HG03439 (cell line): ENCODE data around the gene PPM1M.

Experiments
- ATAC-seq: cut with Tn5 transposase; IDR thresholded peaks from one replicate; pipeline ENCODE4 v1.9.1; 2021; ENCODE audit warnings: mild to moderate bottlenecking, moderate library complexity; ENCODE audit not compliant: unreplicated experiment

Gene PPM1M

DNA sequence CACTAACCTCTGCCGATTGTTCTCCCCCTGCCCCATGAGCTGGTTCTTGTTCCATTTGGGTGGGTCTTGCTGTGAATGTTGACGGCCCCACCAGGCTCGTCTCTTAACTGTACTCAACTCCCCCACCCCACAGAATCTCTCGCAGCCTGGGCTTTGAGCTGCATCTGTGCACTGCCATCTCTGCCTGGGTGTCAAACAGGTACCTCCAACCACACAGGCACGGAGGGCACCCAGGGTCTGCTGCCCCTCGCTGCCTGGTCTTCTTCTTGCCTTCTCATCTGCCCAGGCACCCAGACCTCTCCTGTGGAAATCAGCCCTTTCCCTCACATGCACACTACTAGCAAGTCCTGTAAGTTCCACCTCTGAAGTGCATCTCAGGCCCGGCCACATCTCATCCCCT lies 30.2 kb upstream of the PPM1M start:
- no peak for ATAC-seq

DNA sequence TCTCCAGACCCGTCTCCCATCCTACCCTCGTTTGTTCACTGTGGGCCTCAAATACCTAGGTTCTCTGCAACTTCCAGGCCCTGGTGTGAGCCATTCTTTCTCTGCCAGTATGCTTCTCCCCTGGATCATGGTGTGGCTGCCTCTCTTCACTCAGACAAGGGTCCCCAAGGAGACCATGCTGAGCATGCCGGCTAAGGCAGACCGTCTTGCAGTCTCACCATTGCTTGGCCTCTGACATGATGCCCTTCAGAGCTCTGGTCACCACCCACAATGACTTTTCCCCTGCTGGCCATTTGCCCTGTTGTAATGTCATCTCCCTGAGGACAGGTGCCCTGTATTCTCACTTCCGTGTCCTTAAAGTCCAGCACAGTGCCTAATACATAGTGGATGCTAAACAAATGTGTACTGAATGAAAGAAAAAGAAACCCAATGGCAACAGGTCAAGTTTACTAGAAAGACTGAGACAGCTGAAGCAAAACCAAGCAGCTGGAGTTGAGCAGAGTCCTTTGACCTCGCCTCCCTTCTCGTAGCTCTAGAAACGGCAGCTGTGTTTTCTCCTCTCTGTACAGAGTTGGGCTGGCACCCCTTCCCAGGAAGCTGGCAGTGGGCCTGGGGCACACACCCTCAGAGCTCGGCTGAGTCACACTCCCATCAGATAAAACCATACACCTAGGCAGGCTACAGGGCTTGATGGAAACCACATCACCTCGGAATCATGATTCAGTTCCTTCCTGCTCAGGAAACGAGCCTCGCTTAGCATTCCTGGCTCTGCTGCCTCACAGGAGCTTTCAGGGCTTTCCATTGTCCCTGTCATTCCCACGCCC lies 28.8 kb upstream of the PPM1M start:
- ATAC-seq = no peak

DNA sequence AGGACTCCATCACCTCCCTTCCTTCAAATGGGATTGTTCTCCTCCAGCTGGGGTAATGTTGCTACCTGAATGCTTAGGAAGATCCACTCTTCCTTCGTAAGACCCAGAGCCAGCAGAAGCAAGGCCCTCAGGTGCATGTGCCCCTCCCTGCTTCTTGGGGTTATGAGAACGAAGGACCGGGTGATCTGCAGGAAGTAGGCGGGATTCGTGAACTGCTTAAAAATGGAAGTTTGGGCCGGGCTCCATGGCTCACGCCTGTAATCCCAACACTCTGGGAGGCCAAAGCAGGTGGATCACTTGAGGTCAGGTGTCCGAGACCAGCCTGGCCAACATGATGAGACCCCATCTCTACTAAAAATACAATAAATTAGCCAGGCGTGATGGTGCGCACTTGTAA lies 28.2 kb upstream of the PPM1M start:
- ATAC-seq = no peak

DNA sequence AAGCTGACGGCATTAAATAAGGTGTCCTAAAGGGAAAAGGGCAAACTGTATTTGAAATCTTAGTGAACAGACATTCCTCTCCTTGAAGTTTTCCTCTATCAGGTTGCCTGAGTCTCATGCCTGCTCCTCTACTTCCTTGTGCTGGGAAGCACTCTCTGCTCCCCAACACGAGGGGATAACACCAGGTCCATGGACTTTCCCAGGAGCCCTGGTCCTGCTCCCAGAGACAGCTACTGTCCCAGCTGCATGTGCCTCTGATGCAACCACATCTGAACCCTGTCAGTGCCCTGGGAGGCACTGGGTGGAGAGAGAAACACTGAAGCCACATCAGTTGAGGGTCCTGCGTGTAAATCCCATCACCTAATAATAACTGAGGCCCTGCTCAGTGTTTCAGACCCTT lies 27.5 kb upstream of the PPM1M start:
- ATAC-seq = no peak

DNA sequence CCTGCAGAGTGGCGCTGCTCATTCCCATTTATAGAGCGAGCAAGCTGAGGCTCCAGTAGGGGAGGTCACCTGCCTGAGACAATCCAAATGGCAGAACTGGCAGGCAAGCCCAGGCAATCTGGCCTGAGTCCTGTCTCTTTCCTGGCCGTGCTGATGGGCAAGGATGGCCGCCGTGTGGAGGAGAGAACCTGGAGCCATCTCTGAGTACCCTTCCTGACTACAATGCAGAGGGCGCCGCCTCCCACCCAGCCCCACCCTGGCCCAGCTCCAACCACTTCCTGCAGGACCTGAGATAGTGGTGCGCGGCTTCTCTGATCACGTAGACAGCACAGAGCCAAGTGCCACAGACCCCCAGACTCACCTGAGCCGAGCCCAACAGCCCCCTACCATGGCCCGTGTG lies 27.1 kb upstream of the PPM1M start:
- no peak for ATAC-seq

DNA sequence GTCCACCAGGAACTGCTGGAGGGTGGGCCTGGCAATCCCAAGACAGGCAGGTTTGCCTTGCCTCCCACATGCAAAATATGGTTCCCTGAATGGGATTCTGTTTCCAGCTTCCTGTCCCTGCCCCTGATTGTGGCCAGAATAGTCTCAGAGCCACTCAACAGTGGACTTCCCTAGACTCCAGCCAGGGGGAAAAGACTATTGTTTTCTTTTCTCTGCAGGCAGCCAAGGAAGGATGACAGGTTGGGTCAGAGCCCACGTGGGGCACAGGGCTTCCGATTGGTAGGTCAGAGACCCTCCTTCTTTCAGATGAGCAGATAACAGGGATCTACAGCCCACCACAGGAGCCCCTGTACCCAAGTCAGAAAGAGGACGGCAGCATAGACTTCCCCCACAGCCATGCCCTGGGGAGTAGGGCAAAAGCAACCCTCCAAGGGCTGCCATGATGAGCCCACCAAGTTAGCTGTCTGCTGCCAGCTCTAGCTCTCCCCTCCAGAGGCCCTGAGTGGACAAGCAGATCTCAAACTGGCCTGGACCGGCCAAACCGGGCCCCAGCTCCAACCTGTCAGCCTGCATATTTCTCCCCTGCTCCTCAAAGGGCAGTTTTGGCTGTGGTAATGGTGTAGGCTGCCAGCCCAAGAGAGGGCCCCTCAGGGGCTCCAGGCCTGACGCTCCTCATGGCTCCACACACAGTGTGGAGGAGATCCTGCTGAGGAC lies 26.5 kb upstream of the PPM1M start:
- no peak for ATAC-seq

DNA sequence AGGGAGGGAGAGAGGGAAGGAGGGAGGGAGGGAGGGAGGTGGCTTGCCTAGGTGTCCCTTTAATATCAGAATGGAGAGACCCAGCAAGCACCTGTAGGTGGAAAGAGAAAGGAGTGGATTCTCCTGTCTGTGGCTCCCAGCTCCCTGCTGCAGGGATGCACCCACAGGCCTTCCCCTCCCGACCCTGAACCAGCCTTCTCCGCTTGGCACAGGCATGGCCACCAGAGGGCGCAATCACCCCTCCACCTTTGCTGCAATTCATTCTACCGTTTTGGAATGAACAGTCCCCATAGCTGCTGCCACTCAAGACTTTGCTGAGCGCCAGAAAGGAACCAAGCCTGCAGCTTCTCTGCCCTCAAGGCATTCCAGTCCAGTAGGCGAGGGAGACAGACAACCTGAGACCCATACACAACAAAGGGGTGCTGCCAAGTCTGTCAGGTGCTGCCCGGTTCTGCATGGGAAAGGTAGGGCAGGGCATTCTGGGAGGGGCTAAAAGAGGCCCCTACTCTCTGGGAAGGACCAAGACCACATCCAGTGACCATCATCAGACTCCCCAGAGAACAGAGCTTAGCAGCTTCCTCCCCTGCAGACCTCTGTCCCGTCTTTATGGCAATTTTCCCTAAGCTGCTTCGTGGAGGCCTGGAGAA lies 25.1 kb upstream of the PPM1M start:
- no peak for ATAC-seq

DNA sequence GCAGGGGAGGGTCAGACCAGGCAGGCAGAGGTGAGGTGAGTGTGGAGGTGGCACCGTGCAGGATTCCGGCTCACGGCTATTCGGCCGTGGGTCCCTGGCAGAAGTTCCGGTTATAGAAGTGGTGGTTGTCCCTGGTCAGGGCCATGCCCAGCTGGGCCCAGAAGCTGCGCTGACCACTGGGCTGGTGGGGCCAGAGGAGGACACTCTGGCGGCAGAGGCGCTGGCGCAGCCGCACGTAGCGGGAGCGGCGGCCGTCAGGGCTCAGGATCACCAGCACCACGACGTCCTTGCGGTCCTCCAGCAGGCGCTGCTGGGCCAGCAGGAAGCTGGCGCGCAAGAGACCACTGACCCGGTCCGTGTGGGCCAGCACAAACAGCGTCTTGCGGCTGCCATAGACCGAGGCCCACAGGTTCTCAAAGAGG lies 24.4 kb upstream of the PPM1M start:
- ATAC-seq = no peak

DNA sequence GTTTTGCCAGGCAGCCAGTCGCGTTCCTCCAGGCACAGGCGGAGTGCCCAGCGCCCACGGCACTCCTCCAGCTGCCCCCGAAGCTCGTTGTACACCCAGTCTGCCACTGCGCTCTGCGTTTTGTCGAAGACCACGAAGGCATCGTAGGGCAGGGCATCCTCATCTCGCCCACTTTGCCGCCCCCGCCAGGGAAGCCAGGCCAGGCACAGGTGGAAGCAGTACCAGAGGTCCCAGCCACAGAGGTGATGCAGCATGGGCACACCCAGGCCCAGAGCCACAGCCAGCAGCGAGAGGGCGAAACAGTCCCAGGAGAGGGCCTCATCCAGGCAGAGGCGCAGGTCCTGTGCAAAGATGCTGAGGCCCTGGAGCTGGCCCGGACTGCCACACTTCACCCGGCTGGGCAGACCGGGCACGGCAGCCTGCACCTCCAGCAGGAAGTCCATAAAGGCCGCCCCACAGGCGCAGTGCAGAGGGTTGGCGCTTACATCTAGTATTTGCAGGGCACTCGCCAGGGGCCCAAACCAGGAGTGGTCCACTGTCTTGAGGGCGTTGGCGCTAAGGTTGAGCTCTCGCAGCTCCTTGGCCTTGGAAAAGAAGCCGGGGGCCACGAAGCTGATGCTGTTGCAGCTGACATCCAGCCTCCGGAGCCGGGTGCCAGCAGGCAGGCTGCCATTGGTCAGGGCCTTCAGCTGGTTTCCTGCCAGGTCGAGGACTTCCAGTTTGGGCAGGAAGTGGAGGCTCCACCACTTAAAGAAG lies 23.8 kb upstream of the PPM1M start:
- ATAC-seq = no peak

DNA sequence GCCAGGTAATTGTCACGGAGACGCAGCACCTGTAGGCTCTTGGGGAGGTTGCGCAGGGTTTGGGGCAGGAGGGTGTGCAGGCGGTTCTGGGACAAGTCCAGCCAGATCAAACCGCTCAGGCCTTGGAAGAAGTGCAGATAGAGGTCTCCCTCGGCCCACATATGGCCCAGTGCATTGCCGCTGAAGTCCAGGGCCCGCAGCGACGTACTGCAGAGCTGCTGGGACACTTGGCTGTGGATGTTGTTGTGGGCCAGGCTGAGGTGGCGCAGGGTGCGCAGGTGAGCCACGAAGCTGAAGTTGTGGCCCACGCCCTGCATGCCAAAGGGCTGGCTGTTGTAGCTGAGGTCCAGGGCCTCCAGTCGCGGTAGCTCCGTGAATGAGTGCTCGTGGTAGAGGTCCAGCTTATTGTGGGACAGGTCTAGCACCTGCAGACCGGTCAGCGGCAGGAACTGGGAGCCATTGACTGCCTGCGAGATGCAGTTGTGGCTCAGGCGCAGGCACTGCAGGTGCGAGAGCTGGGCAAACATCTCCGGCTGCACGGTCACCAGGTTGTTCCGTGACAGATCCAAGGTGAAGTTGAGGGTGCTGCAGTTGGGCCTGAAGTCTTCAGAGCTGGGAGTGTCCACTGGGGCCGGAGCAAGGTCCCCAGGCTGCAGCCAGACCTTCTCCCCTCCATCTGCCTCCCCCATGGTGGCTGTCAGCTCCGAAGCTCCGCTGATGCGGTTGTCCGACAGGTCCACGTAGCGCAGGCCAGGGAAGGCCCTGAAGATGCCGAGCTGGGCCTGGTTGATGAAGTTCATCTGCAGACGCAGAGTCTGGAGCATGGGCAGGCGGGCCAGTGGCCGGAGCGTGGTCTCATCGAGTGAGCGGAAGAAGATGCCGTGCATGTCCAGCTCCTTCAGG lies 23.0 kb upstream of the PPM1M start:
- no peak for ATAC-seq

DNA sequence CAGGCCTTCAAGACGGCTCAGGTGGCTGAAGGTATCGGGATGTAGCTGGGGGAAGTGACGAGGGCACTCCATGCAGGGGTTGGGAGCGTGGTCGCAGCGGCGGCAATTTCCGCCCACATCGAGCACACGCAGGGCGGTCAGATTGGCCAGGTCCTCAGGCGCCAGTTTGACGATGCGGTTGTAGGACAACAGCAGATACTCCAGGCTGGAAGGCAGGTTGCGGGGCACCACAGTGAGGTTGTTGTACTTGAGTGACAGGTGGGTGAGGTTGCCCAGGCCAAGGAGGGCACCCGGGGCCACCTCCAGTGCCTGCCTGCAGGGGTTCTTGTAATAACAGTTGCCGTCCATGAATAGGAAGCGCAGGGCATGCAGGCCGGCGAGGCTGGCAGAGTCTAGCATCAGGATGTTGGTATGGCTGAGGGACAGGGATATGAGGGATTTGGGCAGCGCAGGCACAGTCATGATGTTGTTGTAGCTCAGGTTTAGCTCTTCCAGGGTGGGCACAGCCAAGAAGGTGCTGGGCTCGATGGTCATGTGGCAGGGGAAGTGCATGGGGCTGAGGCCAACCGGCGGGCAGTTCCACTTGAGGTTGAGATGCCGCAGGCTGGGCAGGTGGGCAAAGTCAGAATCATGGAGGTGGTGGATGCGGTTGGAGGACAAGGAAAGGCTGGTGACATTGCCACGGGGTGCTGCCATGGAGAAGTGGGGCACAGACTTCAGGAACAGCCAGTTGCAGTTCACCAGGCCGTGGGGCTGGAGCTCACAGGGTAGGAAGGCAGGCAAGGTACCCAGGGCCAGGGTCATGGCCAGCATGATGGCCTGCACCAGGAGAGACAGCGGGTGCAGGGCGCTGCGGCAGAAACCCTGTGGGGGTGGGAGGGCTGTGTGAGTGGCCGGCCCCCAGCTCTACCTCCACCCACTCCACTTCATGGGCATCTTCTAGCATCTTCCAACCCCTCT lies 21.8 kb upstream of the PPM1M start:
- ATAC-seq = no peak

DNA sequence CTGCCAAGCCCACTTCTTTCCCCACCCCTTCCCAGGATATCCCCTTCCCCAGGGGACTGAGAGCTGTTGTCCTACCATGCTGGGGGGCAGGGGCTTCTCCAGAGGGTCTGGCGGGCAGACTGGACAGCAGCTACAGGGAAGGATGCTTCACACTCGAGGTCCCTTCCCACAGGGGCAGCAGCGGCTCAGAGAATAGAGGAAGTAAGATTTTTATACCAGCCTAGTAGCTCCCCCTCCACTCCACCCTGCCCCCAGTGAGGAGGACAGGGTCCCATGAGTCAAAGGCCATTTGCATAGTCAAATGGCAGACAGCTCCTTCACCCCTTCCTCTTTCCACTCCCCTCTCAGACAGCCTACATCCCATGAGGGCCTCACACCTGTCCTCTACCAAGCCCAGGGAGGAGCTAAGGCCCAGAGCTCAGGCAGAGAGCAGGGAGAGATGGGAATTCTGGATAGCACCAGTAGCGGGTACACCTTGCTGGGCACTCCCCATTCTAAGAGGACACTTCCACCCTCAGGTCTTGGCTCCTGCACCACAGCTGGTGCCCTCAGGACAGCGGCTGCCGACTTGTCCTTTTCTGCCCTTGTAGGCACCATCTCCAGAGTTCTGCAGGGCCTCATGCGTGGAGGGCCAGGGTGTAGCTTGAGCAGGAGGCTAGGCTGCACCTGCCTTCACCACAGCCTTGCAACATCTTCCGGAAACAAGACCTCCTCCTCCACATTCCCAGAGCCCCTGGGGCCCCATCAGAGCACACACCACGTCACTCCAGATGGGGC lies 19.9 kb upstream of the PPM1M start, which contains the start of gene TLR9:
Gene TLR9, minus strand, starts transcription at position 194 of the 777 bp plus-strand sequence. Its CDS starts 116 bp downstream, at position 78.
- peak; percentile 80 for ATAC-seq

DNA sequence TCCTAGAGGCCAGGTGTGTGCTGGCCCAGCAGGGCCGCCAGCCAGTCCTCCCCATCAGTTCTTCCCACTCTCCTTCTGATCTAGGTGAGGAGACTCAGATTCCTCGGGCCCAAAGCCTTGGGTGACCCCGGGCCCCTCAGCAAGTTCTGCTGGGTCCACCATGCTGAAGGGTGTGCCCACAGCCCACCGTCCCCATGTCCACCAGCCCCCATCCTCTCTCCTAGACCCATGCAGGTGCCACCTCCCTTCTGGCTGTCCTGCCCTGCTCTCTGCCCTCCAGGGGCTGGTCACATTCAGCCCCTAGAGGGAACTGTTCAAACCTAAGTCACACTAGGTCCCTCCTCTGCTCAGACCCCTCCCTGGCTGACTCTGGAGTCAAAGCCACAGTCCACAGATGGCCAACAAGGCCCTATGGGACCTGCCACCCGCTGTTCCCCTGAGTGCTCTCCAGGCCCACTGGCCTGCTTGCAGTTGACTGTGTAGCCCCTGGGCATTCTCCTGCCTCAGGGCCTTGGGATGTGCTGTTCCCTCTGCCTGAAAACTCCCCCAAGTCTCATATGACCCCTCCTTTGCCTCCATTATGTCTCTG lies 19.2 kb upstream of the PPM1M start:
- ATAC-seq = peak; percentile 7

DNA sequence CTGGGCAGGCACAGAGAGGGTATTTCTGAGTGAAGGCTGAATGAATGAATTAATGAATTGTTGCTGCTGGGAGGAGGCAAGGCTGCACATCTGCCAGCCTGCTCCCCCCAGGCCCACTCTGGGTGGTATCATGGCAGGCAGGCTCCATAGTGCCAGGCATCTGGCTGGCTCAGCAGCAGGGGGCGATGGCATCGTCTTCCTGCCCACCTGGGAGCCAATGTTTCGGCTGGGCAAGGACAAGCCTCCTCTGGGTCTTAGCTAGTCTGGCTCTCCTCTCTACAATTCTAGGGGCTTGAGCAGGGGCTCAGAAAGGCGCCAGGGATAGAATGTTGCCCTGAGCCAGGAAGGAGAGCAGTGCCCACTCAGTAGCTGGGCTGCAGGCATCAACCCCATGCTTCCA lies 18.4 kb upstream of the PPM1M start:
- no peak for ATAC-seq

DNA sequence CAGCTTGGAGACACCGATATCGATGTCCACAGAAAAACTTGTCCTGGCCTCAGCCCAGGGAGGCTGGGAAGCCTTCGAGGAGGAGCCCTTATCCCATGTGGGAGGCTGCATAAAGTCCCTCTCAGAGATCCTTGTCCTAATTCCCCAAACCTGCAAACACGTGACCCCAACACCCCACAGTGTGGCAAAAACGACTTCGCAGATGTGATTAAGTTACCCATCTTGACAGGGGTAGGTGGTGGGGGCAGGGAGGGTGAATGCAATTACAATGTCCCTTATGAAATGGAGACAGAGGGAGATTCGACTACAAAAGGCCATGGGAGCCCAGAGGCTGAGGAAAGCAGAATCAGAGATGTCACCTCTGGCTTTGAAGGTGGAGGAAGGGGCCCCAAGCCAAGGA lies 17.8 kb upstream of the PPM1M start:
- no peak for ATAC-seq

DNA sequence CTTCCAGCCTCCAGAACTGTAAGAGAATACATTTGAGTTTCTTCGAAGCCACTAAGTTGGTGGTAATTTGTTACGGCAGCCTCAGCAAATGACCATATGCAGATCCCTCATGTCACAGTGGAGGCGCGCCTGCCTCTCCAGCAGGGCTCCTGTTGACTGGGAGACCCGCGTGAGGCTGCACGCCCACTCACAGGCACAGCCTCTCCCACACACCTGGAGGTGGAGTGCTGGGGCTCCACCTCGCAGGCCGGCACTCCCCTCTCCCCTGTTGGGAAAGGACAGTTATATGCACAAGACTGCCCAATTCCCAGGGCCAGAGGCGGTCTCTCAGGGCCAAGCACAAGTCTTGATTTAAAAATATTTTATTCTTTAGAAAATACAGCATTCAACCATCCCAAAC lies 17.3 kb upstream of the PPM1M start:
- no peak for ATAC-seq

DNA sequence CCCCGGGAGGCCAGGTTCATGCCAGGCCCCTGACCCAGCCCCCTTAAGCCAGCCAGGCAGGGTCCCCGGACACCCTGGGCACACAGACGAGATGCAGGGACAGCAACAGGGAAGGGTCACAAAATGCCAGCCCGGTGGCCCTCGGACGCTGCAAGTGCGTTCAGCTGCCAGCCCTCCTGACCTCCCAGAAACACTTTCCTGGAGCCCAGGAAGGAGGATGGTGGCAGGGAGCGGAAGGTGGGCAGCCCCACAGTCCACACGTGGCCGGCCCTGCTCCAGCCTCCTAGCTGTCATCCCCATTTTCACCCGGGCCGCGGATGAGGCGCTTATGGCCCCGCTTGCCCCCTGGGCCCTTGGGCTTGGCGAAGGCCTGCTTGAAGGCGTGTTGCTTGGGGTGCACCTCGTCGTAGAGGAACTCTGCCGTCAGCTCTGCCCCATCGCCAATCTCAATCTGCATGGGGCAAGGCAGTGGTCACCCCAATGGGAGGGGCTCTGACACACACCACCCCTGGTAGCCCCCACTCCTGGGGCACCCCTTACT lies 16.7 kb upstream of the PPM1M start:
- no peak for ATAC-seq

DNA sequence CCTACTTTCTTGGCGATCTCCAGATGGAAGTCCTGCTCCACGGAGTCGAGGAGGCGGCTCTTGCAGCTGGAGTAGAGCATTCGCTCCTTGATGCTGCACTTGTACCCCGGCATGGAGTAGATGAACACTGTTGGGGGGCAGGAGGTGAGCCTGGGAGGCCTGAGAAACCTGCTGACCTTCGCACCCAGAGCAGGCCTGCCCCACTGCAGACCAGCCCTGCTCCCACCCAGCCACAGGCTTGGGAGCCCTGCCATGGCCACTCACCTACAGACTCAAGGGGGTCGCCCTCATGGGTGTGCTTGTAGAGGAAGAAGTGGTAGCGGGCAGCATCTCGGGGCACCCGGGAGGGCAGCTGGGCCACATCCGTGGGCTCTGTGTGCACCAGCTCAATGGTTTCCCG lies 15.9 kb upstream of the PPM1M start:
- ATAC-seq = no peak
